ENCODE measurements around the gene ARSB. TPM values are rescaled to one million over a fixed set of nuclear protein-coding genes. Genes with fewer than 3 reads are reported as not detected.

The ARSB gene
- total RNA-seq, 1 experiment from 2014 or later, result 18.1 TPM

- no peak for ATAC-seq
- Histone ChIP-seq H3K9me3 (ENCODE audit: control insufficient read depth, insufficient read depth, low read depth, low read length) (no peaks in the 10 kb centered on the region), H3K27ac (ENCODE audit: low read length) (no peak overlapping the region), H3K27me3 (ENCODE audit: control insufficient read depth, insufficient read depth, low read length) (no peaks in the 10 kb centered on the region), H3K4me1 (ENCODE audit: control insufficient read depth, insufficient read depth, low read length) (no peaks in the 10 kb centered on the region), H3K4me3 (ENCODE audit: low read depth in 2 of 2, low read length in 2 of 2) (no peak overlapping the region), H3K36me3 (ENCODE audit: control insufficient read depth, insufficient read depth, low read length) (no peaks in the 10 kb centered on the region)
- ChIA-PET POLR2A (no interaction called here), CTCF (no interaction called here)
- in situ Hi-C loops (cut with HindIII; ENCODE audit: low pct_unique_long_range_greater_than_20kb, low sequenced_read_pairs) (no loop called here), intact Hi-C loops (cut with micrococcal nuclease; ENCODE audit: unreplicated experiment) (no loop called here)
- DNase-seq (ENCODE audit: low read depth, low spot score), result no peak
- TF ChIP-seq CTCF (IDR thresholded peaks at IDR 0.05), result no peak
- no peak for TF ChIP-seq POLR2AphosphoS5 (IDR thresholded peaks at IDR 0.05; ENCODE audit: low read depth, low read length)
- TF ChIP-seq TCF7L2 (IDR thresholded peaks at IDR 0.05; ENCODE audit: low read depth, low read length), result no peak
- TF ChIP-seq REST (IDR thresholded peaks at IDR 0.05; ENCODE audit: insufficient read depth in 1 of 2, low read depth in 2 of 2, low read length in 1 of 2), result no peak
- TF ChIP-seq SIN3A (IDR thresholded peaks at IDR 0.05; ENCODE audit: borderline replicate concordance, insufficient read depth, low read depth, low read length), result no peak
- BruUV-seq (replicated peaks), result no TSS peak
These were observed 28.2 kb downstream of the ARSB start for GRCh38 chr5:78956901-78957300.

- intact Hi-C loops (cut with micrococcal nuclease; ENCODE audit: unreplicated experiment) (no loop called here), in situ Hi-C loops (cut with HindIII; ENCODE audit: low pct_unique_long_range_greater_than_20kb, low sequenced_read_pairs) (no loop called here)
- no TSS peak for BruUV-seq (replicated peaks)
- no peaks in the 10 kb centered on the region for H3K36me3 ChIP-seq (ENCODE audit: control insufficient read depth, insufficient read depth, low read length)
- no peak overlapping the region for H3K4me3 ChIP-seq (ENCODE audit: low read depth in 2 of 2, low read length in 2 of 2)
- no peaks in the 10 kb centered on the region for H3K4me1 ChIP-seq (ENCODE audit: control insufficient read depth, insufficient read depth, low read length)
- ChIA-PET CTCF (no interaction called here), POLR2A (no interaction called here)
- TF ChIP-seq REST (IDR thresholded peaks at IDR 0.05; ENCODE audit: insufficient read depth in 1 of 2, low read depth in 2 of 2, low read length in 1 of 2) (no peak), POLR2AphosphoS5 (IDR thresholded peaks at IDR 0.05; ENCODE audit: low read depth, low read length) (no peak), TCF7L2 (IDR thresholded peaks at IDR 0.05; ENCODE audit: low read depth, low read length) (no peak), CTCF (IDR thresholded peaks at IDR 0.05) (no peak), SIN3A (IDR thresholded peaks at IDR 0.05; ENCODE audit: borderline replicate concordance, insufficient read depth, low read depth, low read length) (no peak)
- no peaks in the 10 kb centered on the region for H3K27me3 ChIP-seq (ENCODE audit: control insufficient read depth, insufficient read depth, low read length)
- H3K9me3 ChIP-seq (ENCODE audit: control insufficient read depth, insufficient read depth, low read depth, low read length), result no peaks in the 10 kb centered on the region
- no peak overlapping the region for H3K27ac ChIP-seq (ENCODE audit: low read length)
- DNase-seq (ENCODE audit: low read depth, low spot score) (no peak), ATAC-seq (no peak)
These were observed 31.9 kb downstream of the ARSB start for GRCh38 chr5:78953092-78953800.
